IMR-90 (cell line): ENCODE data around the gene LRRC2. TPM values are rescaled to one million over a fixed set of nuclear protein-coding genes. Genes with fewer than 3 reads are reported as not detected.
"Not testable (repeated sequence)": the region's sequence is repeated elsewhere in the genome, so short reads cannot be mapped to it uniquely, and the experiment has no call there.

ENCODE experiments used
- ATAC-seq: fragments of 200-7000 bp; cut with Tn5 transposase; 2 replicates; pipeline ENCODE4 v1.9.1; 2020; ENCODE audit warnings: low read depth, mild to moderate bottlenecking, moderate library complexity
- BruUV-seq: library from RNA; stranded (reverse); fragments of 400-500 nt; replicated peaks from 2 replicates; lab custom pipeline; 2021; lab: Mats Ljungman, UMichigan
- CTCF ChIA-PET: fragments of 300-600 bp; formaldehyde crosslinking; extraction: SDS; loops from one replicate; lab custom pipeline; 2021; ENCODE audit warnings: antibody characterized with exemption; lab: Yijun Ruan, JAX
- POLR2A ChIA-PET: fragments of 300-600 bp; sonication (Branson Sonifier 250); formaldehyde crosslinking; loops from one replicate; lab custom pipeline; 2022; ENCODE audit warnings: antibody characterized with exemption; ENCODE audit not compliant: unreplicated experiment; lab: Charles Lee
- DNase-seq: peaks from one replicate; pipeline ENCODE4 v3.0.0; 2013
- H2AFZ ChIP-seq: replicated peaks from 2 replicates; pipeline ENCODE3; 2013; ENCODE audit warnings: low read length, mild to moderate bottlenecking; ENCODE audit not compliant: poor library complexity
- H2AK5ac ChIP-seq: 2 replicates; pipeline ENCODE4 v1.6.1; 2013; ENCODE audit warnings: low read depth, low read length, inconsistent platforms
- H2AK9ac ChIP-seq: replicated peaks from 2 replicates; pipeline ENCODE3; 2013; ENCODE audit warnings: mild to moderate bottlenecking, low read depth, low read length, moderate library complexity; ENCODE audit not compliant: poor library complexity
- H2BK120ac ChIP-seq: 2 replicates; pipeline ENCODE4 v1.6.1; 2013; ENCODE audit warnings: low read depth, low read length, inconsistent platforms
- H2BK15ac ChIP-seq: 3 replicates; pipeline ENCODE4 v1.6.1; 2013; ENCODE audit warnings: low read depth, low read length, inconsistent platforms
- H2BK20ac ChIP-seq: 2 replicates; pipeline ENCODE4 v1.6.1; 2013; ENCODE audit warnings: low read depth, mild to moderate bottlenecking, inconsistent platforms, low read length, moderate library complexity
- H2BK5ac ChIP-seq: 2 replicates; pipeline ENCODE4 v1.6.1; 2013; ENCODE audit warnings: mild to moderate bottlenecking, low read depth, low read length, inconsistent platforms; ENCODE audit not compliant: poor library complexity, severe bottlenecking
- H3K14ac ChIP-seq: replicated peaks from 2 replicates; pipeline ENCODE4 v1.6.1; 2013; ENCODE audit warnings: low read depth, low read length, inconsistent platforms
- H3K18ac ChIP-seq: 2 replicates; pipeline ENCODE4 v1.6.1; 2013; ENCODE audit warnings: low read depth, low read length, control low read depth
- H3K23ac ChIP-seq: 2 replicates; pipeline ENCODE4 v1.6.1; 2013; ENCODE audit warnings: low read depth, low read length, inconsistent platforms
- H3K27ac ChIP-seq: 2 replicates; pipeline ENCODE4 v1.5.1; 2013; ENCODE audit warnings: mild to moderate bottlenecking, control low read depth, low read length; ENCODE audit not compliant: insufficient read depth
- H3K27me3 ChIP-seq: 2 replicates; pipeline ENCODE4 v1.6.1; 2013; ENCODE audit warnings: low read length; ENCODE audit not compliant: control insufficient read depth, insufficient read depth
- H3K36me3 ChIP-seq: 2 replicates; pipeline ENCODE4 v1.6.1; 2013; ENCODE audit warnings: low read length, mixed read lengths; ENCODE audit not compliant: control insufficient read depth, insufficient read depth
- H3K4ac ChIP-seq: 2 replicates; pipeline ENCODE4 v1.6.1; 2013; ENCODE audit warnings: low read depth, low read length, inconsistent platforms
- H3K4me1 ChIP-seq: 2 replicates; pipeline ENCODE4 v1.6.1; 2013; ENCODE audit warnings: low read length, mixed read lengths; ENCODE audit not compliant: control insufficient read depth, insufficient read depth
- H3K4me2 ChIP-seq: 2 replicates; pipeline ENCODE4 v1.6.1; 2013; ENCODE audit warnings: low read depth, mild to moderate bottlenecking, control low read depth, low read length, moderate library complexity
- H3K4me3 ChIP-seq: 2 replicates; pipeline ENCODE4 v1.5.1; 2013; ENCODE audit warnings: low read depth, mild to moderate bottlenecking, control low read depth, low read length, moderate library complexity; ENCODE audit not compliant: insufficient read depth
- H3K56ac ChIP-seq: 2 replicates; pipeline ENCODE4 v1.6.1; 2013; ENCODE audit warnings: low read length, inconsistent platforms; ENCODE audit not compliant: insufficient read depth; ENCODE audit errors: extremely low read depth
- H3K79me1 ChIP-seq, 2 experiments: 2 replicates each; pipeline ENCODE4 v1.6.1; 2013; ENCODE audit warnings: low read length in 2 of 2, inconsistent platforms in 1 of 2, low read depth in 1 of 2
- H3K9ac ChIP-seq: 2 replicates; pipeline ENCODE4 v1.6.1; 2013; ENCODE audit warnings: low read depth, low read length, control low read depth
- H3K9me1 ChIP-seq: 2 replicates; pipeline ENCODE4 v1.6.1; 2013; ENCODE audit warnings: low read length, inconsistent platforms; ENCODE audit not compliant: insufficient read depth
- H3K9me3 ChIP-seq: 2 replicates; pipeline ENCODE4 v1.6.1; 2013; ENCODE audit warnings: low read length; ENCODE audit not compliant: control insufficient read depth, insufficient read depth
- H4K20me1 ChIP-seq: 2 replicates; pipeline ENCODE4 v1.6.1; 2013; ENCODE audit warnings: low read length, inconsistent platforms; ENCODE audit not compliant: insufficient read depth
- H4K5ac ChIP-seq: 2 replicates; pipeline ENCODE4 v1.6.1; 2013; ENCODE audit warnings: mild to moderate bottlenecking, low read depth, low read length, control low read depth
- H4K8ac ChIP-seq, 2 experiments: 2 replicates each; pipeline ENCODE4 v1.6.1; 2013; ENCODE audit warnings: low read depth in 2 of 2, low read length in 2 of 2, control low read depth in 1 of 2, inconsistent platforms in 1 of 2
- H4K91ac ChIP-seq: 2 replicates; pipeline ENCODE4 v1.6.1; 2013; ENCODE audit warnings: low read depth, low read length, inconsistent platforms; ENCODE audit not compliant: insufficient read depth
- WGBS, 2 experiments: methylation state at CpG; one replicate each; pipeline versions ENCODE4 v1.1.5 to v1.1.7; 2013; ENCODE audit warnings: missing lambda C conversion rate in 2 of 2; ENCODE audit not compliant: insufficient read length in 1 of 2; ENCODE audit errors: extremely low coverage in 2 of 2; 5-methylcytosine and 5-hydroxymethylcytosine counted together
- dilution Hi-C: fragments of 300-500 bp; cut with HindIII; formaldehyde crosslinking; loops from one replicate; pipeline ENCODE4 v1.14.3; 2018; ENCODE audit warnings: low sequenced_read_pairs; ENCODE audit not compliant: unreplicated experiment
- in situ Hi-C: fragments of 300-500 bp; cut with MboI; formaldehyde crosslinking; loops from 3 replicates; pipeline ENCODE4 v1.14.3; 2019; ENCODE audit warnings: low sequenced_read_pairs, inconsistent platforms, mixed read lengths
- intact Hi-C: fragments of 100-400 bp; cut with micrococcal nuclease; formaldehyde crosslinking; loops from 2 replicates; pipeline ENCODE4 v1.10.0; 2022
- polyA plus RNA-seq, 3 experiments: library from polyadenylated mRNA; depleted of rRNA; stranded (reverse); fragments of >200 nt; gene quantifications; 2 replicates each; pipeline ENCODE4 v1.2.3, GENCODE V29; 2012; ENCODE audit warnings: low replicate concordance in 1 of 3
- total RNA-seq: library from RNA; depleted of rRNA; stranded (reverse); fragments of >200 nt; gene quantifications from 2 replicates; pipeline ENCODE4 v1.2.3, GENCODE V29; 2012

Gene LRRC2
- total and polyA plus RNA-seq, 2 of the 4 experiments (the other 2 are of a cell fraction), result 2.9 to 4.1 TPM

- ATAC-seq, H3K9ac ChIP-seq, H3K14ac ChIP-seq, in situ Hi-C loops, H3K23ac ChIP-seq, H2BK5ac ChIP-seq, H3K4me2 ChIP-seq, H4K8ac ChIP-seq, H3K9me3 ChIP-seq, H3K56ac ChIP-seq, H3K4me3 ChIP-seq, H2BK120ac ChIP-seq, H2AK5ac ChIP-seq, H3K27me3 ChIP-seq, H3K79me1 ChIP-seq, intact Hi-C loops, CTCF ChIA-PET, H3K27ac ChIP-seq, H3K4me1 ChIP-seq, POLR2A ChIA-PET, H3K18ac ChIP-seq, H2BK15ac ChIP-seq, H4K20me1 ChIP-seq, BruUV-seq, H4K5ac ChIP-seq, H3K36me3 ChIP-seq, H4K91ac ChIP-seq, H2AK9ac ChIP-seq, H3K4ac ChIP-seq, H2AFZ ChIP-seq, H3K9me1 ChIP-seq, DNase-seq, dilution Hi-C loops: not testable (repeated sequence)
- WGBS, 2 experiments, result no CpG with 5 or more reads among the region's 4 CpGs
- H2BK20ac ChIP-seq, result 0 out of 2 replicates have a peak overlapping the region, but pooled peaks have one; percentile 9
Observed at GRCh38 chr3:46522201-46522600, 43.9 kb downstream of the LRRC2 start.
